Activated CD4-positive, CD25-positive, alpha-beta regulatory T cell treated with anti-CD3 and anti-CD28 coated beads, Interleukin-2, amount 50 U/mL, for 72 hours (primary cell): Measurements from ENCODE around the gene CD74.
"Not testable (repeated sequence)": the region's sequence is repeated elsewhere in the genome, so short reads cannot be mapped to it uniquely, and the experiment has no call there.

ENCODE experiments used
- DNase-seq: peaks from one replicate; pipeline ENCODE4 v3.0.0; 2021

CD74 gene

DNA sequence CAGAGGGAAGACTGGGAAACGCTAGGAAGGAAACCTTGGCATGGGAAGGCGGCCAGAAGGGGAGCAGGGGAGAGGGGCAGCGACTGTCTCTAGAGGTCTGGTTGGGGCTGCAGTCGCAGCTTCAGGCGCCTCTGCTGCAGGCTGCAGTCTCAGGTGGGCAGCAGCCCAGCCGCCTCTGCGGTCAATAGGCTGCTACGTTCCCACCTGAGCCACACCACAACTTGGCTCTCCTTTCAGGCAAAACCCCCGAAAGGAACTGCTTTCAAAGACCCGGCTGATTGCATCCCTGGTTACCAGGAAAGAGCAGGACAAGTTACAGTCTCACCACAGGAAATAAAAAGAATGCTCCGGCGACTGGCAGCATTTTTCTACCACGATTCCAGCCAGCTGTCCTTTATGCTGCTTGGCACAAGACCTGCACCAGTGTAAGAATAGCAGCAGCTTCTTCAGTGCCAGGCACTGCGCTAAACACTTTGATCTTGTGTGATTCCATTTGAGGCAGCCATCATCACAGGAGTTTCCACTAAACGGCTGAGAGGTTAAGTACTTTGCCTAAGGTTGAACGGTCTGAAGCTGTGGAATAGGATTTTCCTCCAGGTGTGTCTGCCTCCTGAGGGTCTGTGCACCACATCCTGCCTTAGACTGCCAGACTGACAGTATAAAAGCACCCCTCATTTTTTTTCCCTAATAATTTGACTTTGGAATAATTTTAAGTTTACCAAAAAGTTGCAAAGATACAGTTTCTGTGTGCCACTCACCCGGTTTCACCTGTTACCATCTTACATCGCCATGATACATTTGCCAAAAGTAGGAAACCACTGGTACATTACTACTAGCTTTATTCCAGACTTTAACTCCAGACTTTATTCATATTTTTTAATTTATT lies 29.3 kb upstream of the CD74 start:
- no peak for DNase-seq

GRCh38 chr5:150440948-150441812 lies 28.5 kb upstream of the CD74 start:
- no peak for DNase-seq

DNA sequence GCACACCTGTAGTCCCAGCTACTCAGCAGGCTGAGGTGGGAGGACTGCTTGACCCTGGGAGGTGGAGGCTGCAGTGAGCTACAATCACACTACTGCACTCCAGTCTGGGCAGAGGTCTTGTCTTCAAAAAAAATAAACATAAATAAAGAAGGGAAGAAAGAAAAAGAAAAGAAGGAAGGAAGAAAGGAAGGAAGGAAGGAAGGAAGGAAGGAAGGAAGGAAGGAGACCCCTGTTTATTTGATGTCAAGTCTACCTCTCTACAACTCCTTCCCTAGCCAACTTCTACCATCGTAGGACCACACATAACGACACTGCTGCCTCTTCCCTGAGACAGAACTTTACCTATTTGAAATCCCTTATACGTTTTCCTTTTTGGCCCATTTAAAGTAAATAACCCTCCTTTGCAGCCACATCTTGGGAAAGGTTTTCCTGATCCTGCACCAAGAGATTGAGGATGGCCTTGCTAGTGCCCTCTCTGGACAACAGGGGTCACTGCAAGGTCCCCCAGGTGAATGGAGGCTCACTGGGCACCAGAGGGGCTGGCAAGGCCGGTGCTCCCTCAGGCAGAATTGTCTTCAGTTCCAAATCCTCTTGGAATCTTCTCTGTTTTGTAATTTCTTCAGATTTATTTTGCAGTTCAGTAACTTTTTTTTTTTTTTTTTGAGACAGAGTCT lies 26.3 kb upstream of the CD74 start:
- DNase-seq: no peak

GRCh38 chr5:150436141-150436680 lies 23.5 kb upstream of the CD74 start:
- peak; percentile 91 for DNase-seq

- DNase-seq: no peak
Observed at GRCh38 chr5:150434464-150434863, 21.8 kb upstream of the CD74 start.

- DNase-seq: no peak
Observed at GRCh38 chr5:150431574-150431973, 18.9 kb upstream of the CD74 start.

DNA sequence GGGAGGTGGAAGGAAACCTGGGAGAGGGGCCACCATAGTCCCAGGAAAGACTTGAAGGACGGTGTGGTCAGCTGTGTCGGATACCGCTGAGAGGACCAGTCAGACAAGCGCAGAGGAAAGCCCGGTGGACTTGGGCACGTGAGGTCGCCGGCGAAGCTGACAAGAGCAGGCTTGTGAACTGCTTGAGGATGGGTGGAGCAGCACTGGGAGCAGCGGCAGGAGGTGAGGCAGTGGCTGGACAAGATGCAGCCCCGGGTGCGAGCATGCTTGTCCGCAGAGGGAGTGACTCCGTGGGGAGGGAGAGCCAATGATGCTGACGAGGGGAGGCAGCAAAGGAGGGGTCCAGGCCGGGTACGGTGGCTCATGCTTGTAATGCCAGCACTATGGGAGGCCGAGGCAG lies 18.3 kb upstream of the CD74 start:
- DNase-seq: no peak

DNA sequence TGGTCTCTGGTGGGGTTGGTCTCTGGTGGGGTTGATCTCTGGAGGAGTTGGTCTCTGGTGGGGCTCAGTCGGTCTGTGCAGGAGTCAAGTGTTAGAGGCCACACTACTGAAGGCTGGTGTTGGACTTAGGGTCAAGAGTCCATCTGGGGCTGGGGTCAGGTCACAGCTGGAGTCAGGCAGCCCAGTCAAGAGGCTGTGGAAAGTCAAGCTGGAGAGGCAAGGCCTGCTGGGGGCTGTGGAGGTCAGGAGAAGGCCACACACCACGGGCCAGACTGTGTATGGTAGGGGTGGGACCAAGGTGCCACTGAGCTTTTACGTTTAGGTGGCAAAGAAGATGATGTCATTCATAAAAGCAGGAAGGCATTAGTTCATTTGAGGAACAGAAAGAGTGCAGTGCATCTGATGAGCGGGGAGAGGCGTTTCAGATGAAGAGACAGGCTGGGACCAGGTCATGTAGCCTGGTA lies 16.7 kb upstream of the CD74 start:
- no peak for DNase-seq

GRCh38 chr5:150428978-150429377 lies 16.3 kb upstream of the CD74 start:
- no peak for DNase-seq

DNA sequence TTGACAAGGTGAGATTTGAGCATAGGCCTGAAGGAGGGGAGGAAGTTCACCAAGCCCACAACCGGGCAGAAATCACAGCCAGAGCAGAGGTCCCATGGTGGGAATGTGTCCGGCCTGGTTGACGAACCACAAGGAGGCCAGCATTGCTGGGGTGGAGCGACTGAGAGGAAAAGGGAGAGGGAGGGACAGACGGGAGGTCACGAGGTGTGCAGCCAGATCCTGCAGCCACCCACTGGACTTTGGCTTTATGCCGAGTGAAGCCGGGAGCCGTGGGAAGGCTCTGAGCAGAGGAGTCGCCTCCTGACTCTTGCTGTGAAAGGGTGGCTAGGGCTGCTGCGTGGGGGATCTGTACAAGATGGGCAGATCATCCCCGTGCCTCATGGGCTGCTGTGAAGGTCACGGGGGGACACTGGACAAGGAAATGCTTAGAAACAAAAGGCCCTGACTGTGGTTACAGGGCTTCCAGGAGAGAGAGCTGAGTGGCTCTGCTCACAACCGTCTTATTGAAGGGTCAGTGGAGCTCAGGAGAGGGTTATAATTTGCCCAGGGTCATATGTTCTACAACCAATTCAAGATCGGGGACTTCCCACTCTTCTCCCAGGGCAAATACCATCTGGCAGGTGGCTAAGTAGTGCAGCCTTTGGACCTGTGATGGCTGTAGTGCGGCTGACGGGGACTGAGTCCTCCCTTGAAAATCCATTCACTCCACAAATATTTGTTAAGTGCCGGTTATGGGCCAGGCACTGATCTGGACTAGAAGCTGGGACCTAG lies 15.6 kb upstream of the CD74 start:
- DNase-seq: no peak

GRCh38 chr5:150426165-150426564 lies 13.5 kb upstream of the CD74 start:
- not testable (repeated sequence) for DNase-seq

DNA sequence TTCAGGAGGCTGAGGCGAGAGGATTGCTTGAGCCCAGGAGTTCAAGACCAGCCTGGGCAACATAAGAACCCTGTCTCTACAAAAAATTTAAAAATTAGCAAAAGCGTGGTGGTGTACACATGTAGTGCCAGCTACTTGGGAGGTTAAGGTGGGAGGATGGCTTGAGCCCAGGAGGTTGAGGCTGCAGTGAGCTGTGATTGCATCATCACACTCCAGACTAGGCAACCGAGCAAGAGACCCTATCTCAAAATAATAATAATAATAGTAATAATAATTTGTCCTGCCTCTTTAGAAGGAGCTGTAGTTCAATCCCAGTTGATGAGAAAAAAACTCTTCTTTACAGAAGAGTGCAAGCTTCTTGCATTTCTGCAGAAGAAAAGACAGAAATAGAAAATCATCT lies 10.0 kb upstream of the CD74 start:
- DNase-seq: no peak

GRCh38 chr5:150422075-150422474 lies 9.4 kb upstream of the CD74 start:
- DNase-seq: no peak

GRCh38 chr5:150419630-150420270 lies 7.0 kb upstream of the CD74 start:
- no peak for DNase-seq

DNA sequence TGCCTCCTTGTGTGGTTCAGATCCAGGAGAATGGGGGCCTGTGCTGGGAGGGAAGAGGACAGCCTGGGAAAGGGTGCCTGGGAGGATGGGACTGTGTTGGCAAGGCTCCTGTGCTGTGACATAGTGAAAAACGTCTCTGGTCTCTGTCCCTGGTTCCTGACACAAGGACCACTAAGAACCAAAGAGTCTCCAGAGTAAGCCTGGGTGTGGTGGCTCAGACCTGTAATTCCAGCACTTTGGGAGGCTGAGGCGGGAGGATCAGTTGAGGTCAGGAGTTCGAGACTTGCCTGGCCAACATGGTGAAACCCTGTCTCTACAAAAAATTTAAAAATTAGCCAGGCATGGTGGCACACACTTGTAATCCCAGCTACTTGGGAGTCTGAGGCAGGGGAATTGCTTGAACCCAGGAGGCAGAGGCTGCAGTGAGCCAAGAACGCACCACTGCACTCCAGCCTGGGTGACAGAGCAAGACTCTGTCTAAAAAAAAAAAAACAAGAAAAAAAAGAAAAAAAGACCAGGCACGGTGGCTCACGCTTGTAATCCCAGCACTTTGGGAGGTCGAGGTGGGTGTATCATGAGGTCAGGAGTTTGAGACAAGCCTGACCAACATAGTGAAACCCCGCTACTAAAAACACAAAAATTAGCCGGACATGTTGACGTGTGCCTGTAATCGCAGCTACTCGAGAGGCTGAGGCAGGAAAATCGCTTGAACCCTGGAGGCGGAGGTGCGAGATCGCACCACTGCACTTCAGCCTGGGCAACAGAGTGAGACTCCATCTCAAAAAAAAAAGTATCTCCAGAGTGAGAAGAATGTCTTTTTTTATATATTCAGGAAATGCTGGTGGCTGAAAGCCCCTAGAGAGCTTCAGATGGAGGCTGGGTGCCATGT lies 1.4 kb upstream of the CD74 start:
- DNase-seq: not testable (repeated sequence)

DNA sequence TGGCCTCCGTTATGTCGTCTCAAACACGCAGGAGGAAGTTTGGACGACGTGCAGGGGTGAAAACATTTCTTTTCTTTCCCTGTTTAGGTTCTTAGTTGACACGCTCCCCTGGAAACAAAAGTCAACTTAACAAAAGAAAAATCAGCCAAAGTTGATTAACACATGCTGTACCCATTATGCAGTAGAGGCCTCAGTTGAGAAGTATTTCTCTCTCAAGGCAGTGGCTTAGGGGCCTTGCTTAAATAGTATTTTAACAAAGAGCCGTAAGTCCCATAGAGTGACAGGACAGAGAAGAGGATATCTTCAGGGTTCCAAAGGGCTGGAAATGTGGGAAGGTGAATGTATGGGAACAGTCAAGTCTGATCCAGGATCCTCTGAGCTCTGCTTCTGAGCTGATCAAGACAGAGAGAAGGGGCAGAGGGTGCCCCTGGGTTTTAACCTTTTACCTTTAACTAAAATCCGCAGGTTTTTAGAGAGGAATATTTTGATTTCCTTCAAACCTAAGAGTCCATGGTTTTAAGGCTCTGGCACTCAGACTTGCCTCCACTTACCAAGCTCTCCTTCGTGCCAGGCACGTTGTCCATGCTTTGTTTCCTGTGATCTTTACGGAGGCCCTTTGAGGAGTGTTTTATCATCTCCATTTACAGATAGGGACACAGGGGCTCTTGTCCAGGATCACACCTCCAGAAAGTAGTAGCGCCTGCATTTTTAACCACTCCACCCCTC lies 629 bp upstream of the CD74 start:
- DNase-seq: no peak

DNA sequence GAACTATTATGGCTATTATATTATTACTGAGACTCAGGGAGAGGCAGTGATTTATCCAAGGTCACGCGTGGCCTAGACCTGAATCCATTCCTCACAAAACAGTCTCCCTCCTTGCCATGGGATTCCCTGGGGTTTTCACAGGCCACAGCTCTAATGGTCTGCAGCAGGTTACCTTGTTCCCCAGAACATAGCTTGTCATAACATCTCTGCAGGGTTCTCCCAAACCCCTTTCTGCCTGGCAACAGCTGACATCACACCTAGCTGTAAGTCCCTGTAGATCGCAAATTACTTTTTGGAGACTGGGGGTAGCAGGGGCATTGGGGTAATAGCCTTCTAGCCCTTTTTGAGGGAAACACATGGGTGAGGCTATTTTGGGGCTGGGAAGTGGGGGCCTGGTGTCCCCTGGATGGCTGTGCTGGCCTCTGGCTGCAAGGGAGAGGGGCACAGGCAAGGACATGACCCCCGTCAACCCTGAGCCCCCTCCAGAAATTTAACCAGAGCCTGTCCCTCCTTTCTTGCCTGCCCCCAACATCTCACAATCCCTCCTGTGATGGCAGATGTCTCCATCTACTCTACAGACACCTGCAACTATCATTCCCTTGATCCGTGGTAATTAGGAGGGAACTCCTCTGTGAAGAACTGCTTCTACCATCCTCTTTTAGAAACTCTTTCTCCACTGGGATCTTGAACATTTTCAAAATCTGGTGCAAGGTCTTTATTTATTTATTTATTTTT lies 1.3 kb downstream of the CD74 start:
- peak; percentile 65 for DNase-seq

GRCh38 chr5:150410524-150411244 lies 2.0 kb downstream of the CD74 start:
- no peak for DNase-seq
